NCI-H345 (cell line): ENCODE results near the gene ANXA8.

ENCODE experiments used
- DNase-seq: peaks from one replicate; lab custom pipeline; 2025; lab: John Stamatoyannopoulos, UW

ANXA8 gene

GRCh38 chr10:47447209-47447608 lies 36.7 kb downstream of the ANXA8 start:
- no peak for DNase-seq

DNA sequence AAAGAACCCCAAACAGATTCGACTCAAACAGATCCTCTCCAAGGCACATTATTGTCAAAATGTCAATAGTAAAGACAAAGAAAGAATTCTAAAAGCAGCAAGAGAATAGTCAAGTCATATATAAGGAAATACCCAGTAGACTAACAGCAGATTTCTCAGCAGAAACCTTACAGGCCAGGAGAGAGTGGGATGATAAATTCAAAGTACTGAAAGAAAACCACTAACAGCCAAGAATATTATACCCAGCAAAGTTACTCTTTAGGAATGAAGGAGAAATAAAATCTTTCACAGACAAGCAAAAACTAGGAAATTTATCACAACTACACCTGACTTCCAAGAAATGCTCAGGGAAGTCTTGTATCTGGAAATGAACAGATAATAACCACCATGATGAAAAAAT lies 38.2 kb downstream of the ANXA8 start:
- no peak for DNase-seq

- DNase-seq: no peak
Measured at GRCh38 chr10:47444047-47444446, 39.9 kb downstream of the ANXA8 start.

- no peak for DNase-seq
Measured at GRCh38 chr10:47443145-47443544, 40.8 kb downstream of the ANXA8 start.

GRCh38 chr10:47442351-47442750 lies 41.6 kb downstream of the ANXA8 start:
- DNase-seq: no peak

DNA sequence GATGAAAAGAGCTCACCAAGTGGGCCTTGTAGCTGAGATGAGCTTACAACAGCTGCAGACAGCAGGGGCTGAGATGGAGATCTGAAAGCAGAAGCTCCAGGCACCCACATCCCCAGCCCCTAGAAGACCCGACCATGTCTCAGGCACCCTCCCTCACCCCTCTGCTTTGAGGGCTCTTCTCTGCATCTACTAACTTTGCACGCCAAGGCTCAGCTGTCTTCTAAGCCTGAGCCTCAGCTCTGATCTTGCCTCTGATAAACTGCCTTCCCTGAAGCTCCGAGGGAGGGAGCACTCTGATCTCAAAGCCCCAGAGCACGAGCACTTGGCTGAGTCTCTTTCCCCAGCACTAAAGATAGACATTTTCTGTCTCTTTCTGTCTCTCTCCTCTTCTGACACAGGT lies 42.0 kb downstream of the ANXA8 start:
- DNase-seq: no peak

DNA sequence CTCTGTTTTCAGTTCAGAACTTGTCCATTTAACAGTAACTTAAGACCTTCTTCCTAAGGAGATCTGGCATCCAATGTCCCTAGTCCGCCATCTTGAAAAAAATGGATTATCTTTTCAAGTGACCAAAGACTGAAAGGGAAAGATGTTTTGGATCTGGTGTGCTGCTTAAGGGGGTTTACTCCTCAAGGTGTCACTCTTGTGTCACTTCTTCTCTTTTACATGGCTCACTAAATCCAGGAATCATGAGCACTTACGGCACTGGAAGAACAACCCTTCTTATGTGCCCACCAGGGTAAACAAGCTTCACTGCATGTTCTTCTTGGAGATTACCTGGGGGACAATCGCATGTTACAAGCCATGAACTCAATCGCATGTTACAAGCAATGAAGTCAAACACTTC lies 43.7 kb downstream of the ANXA8 start:
- no peak for DNase-seq

- DNase-seq: peak; percentile 21
Measured at GRCh38 chr10:47438857-47439474, 44.9 kb downstream of the ANXA8 start.

GRCh38 chr10:47435081-47435480 lies 48.8 kb downstream of the ANXA8 start:
- no peak for DNase-seq

DNA sequence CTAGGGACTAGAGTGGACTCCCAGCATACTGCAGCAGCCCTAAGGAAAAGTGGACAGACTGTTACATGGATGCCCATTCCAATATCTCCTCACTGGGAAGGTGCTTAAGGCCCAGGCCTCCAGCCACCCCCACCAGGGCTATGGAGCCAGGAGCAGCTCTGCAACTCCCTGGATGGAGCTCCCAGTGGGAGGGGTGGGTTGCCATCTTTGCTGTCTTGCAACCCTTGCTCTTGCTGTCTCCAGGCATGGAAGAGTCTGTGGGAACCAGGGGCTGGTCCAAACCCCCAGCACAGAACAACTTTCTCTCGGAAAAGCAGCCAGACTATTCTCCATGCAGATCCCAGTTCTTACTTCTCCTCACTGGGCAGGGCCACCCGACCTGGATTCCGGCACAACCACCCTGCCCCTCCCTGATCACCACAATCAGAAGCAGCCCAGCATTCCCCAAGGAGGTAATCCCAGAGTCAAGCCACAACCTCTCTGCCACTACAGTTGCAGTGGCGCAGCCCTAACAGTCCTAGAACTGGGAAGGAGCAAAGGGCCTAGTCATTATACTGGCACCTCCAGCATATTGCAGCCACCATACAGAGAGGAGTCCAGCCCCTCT lies 58.0 kb downstream of the ANXA8 start:
- DNase-seq: no peak

GRCh38 chr10:47424231-47424630 lies 59.7 kb downstream of the ANXA8 start:
- DNase-seq: no peak

GRCh38 chr10:47423476-47423875 lies 60.4 kb downstream of the ANXA8 start:
- DNase-seq: no peak

DNA sequence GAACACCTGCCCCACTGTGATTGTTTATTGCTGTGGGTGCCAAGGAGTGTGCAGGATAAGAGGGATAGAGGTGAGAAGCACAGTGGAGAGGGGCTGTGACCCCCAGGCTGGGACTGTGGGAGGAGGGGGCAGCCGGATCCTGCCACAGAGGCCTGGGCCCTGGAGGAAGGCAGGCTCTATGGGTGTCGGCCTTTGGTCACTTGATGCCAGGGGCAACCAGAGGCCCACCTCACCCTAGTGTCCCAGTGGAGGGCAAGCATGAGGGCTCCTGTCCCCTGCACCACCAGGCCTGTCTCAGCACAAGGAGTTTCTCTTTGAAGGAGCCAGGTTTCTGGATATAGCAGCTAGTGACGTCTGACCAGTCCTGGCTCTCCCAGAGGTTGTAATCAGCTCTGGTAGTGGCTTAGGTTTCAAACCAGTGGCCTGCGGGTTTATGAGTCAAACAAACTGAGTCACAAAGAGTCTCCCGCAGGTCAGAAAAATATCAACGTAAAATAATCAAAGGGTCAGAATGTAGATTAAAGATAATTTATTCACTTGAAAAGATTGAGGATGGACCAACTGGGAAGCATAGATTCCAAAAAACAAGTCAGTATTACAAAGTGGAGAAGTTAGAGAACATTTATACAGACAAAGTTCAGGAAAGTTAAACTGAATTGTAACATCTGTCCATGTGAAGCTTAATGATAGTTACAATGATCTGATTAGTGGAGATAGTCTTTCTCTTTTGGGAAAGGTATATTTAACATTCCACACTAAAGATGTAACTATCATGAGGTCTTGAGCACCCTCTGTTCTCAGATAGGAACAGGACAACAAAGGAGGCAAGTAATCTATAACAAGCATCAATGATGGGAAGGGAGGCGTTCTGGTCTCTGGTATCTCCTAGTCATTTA lies 62.6 kb downstream of the ANXA8 start:
- no peak for DNase-seq

GRCh38 chr10:47420305-47421056 lies 63.4 kb downstream of the ANXA8 start:
- no peak for DNase-seq

DNA sequence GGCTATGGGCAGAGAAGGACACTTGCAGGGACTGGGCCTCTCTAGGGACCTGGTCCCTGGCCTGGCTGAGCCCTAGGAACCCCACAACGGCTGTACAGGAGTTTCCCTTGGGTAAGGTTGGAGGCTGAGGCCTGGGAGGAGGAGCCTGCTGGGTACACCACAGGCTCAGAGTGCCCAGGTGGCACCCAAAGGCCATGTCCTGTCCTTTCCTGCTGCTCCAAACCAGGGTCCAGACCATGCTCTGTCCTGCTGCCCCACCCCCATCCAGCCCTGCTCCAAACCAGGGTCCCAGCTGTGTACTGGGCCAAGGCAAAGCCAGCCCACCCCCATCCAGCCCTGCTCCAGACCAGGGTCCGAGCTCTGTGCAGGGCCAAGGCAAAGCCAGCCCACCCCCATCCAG lies 64.5 kb downstream of the ANXA8 start:
- no peak for DNase-seq

GRCh38 chr10:47418966-47419365 lies 64.9 kb downstream of the ANXA8 start:
- DNase-seq: no peak

DNA sequence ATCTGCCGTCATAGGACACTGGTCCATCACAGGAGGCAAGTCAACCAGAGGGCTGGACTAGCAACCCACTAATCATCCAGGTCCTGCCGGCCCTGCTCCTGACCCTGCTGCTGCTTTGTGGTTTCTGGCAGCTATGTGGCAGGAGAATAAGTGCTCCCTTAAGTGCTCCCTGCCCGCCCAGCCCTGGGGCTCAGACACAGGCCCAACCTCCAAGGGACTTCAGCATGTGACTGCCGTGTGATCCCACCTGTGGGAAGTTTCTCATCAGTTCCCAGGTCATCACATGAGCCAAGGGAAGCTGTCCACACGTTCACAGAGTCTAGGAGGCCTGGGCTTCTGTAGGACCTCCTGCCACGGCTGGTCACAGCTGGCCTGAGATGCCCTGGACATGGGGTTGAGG lies 65.6 kb downstream of the ANXA8 start:
- no peak for DNase-seq
